Suprapubic skin (tissue), 4 donors: ENCODE measurements around the gene DNAJB5. TPM values are rescaled to one million over a fixed set of nuclear protein-coding genes. Genes with fewer than 3 reads are reported as not detected.
"Not testable (repeated sequence)": the region's sequence is repeated elsewhere in the genome, so short reads cannot be mapped to it uniquely, and the experiment has no call there.

Experiments used
- DNase-seq, 2 donors: peaks; one replicate each; pipeline ENCODE4 v3.0.0-alpha.2; 2019; ENCODE audit warnings: low spot score in 2 of 2
- H3K27ac ChIP-seq: fragments of 200-600 bp; sonication (generic); one replicate; pipeline ENCODE4 v1.5.1; 2019
- H3K27me3 ChIP-seq: fragments of 200-600 bp; sonication (generic); one replicate; pipeline ENCODE4 v1.5.1; 2019
- H3K36me3 ChIP-seq: fragments of 200-600 bp; sonication (generic); one replicate; pipeline ENCODE4 v1.5.1; 2019
- H3K4me1 ChIP-seq: fragments of 200-600 bp; sonication (generic); one replicate; pipeline ENCODE4 v1.5.1; 2019
- H3K4me3 ChIP-seq: fragments of 200-600 bp; sonication (generic); one replicate; pipeline ENCODE4 v1.5.1; 2019; ENCODE audit warnings: mild to moderate bottlenecking
- H3K9me3 ChIP-seq: fragments of 200-600 bp; sonication (generic); one replicate; pipeline ENCODE4 v1.5.1; 2019
- EP300 ChIP-seq: sonication (generic); formaldehyde crosslinking; IDR thresholded peaks from one replicate; pipeline ENCODE4 v1.6.1; 2017; ENCODE audit warnings: antibody characterized with exemption
- POLR2A ChIP-seq, 2 donors: fragments of 450-650 bp; IDR thresholded peaks; one replicate each; pipeline ENCODE4 v1.6.1; 2017; ENCODE audit warnings: antibody characterized with exemption in 2 of 2, mild to moderate bottlenecking in 2 of 2, moderate library complexity in 2 of 2
- POLR2AphosphoS5 ChIP-seq, 3 donors: sonication (generic); formaldehyde crosslinking; IDR thresholded peaks; one replicate each; pipeline ENCODE4 v1.6.1; 2017; ENCODE audit warnings: antibody characterized with exemption in 3 of 3
- WGBS: methylation state at CpG from one replicate; pipeline ENCODE4 v1.1.5; 2018; 5-methylcytosine and 5-hydroxymethylcytosine counted together
- total RNA-seq, 4 donors: library from RNA; depleted of rRNA; stranded (reverse); fragments of >200 nt; gene quantifications; one replicate each; pipeline ENCODE4 v1.1.0, GENCODE V29; 2016
- TF ChIP-seq, protein P1 (sequence below), 2 donors: fragments of 200-600 bp in 1 of 2; fragments of 450-650 bp in 1 of 2; sonication (generic) in 1 of 2; IDR thresholded peaks; one replicate each; pipeline ENCODE4 v1.5.1; 2016 to 2019; ENCODE audit warnings: antibody characterized with exemption in 2 of 2, mild to moderate bottlenecking in 1 of 2, moderate library complexity in 1 of 2

The DNAJB5 gene
- total RNA-seq, 4 donors from 2014 or later, result 0.98 to 4.7 (median 1.6) TPM

DNA sequence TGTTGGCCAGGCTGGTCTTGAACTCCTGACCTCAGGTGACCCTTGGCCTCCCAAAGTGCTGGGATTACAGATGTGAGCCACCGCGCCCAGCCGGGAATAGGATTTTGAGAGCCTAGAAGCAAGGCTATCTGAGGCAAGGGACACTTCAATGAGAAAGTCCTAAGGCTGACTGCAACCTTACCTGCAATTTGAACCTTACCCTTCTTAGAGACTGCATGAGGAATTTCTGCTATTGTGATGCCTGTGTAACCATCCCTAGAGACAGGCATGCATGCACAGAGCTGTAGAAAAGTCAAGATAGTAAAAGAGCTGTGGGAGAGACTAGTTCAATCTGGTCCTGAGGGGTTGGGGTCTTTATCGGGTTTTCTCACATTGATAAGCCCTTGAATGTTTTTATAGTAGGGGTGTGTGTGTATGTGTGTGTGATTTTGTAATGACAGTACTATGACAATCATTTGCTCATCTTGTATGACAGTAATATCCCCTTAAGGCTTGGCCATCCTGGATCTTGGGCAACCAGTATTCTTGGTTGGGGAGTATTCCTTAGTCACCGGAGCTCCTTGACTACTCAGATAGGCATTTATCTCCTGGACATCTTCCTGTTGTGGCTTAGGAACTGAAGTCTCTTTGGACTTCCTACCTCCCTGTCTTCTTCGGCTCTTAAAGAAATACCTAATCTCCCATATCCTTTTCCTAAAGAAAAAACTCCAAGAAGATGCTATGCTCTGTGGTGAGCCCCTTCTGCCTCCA, 11.2 kb downstream of the DNAJB5 start:
- no peak for DNase-seq
- TF ChIP-seq POLR2A (IDR thresholded peaks at IDR 0.05), result no peak
- TF ChIP-seq POLR2AphosphoS5 (IDR thresholded peaks at IDR 0.05), result no peak
- TF ChIP-seq, protein P1, sequence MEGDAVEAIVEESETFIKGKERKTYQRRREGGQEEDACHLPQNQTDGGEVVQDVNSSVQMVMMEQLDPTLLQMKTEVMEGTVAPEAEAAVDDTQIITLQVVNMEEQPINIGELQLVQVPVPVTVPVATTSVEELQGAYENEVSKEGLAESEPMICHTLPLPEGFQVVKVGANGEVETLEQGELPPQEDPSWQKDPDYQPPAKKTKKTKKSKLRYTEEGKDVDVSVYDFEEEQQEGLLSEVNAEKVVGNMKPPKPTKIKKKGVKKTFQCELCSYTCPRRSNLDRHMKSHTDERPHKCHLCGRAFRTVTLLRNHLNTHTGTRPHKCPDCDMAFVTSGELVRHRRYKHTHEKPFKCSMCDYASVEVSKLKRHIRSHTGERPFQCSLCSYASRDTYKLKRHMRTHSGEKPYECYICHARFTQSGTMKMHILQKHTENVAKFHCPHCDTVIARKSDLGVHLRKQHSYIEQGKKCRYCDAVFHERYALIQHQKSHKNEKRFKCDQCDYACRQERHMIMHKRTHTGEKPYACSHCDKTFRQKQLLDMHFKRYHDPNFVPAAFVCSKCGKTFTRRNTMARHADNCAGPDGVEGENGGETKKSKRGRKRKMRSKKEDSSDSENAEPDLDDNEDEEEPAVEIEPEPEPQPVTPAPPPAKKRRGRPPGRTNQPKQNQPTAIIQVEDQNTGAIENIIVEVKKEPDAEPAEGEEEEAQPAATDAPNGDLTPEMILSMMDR (IDR thresholded peaks at IDR 0.05), result no peak
- TF ChIP-seq EP300, result no peak
- Histone ChIP-seq H3K27ac (peak overlapping the region; percentile 21), H3K27me3 (no peaks in the 10 kb centered on the region), H3K36me3 (peaks cover 11% of the 10 kb centered on the region), H3K9me3 (no peaks in the 10 kb centered on the region), H3K4me3 (no peak overlapping the region), H3K4me1 (peaks cover 17% of the 10 kb centered on the region)
- 84% methylated on average over 6 of the region's 6 CpGs for WGBS

DNA sequence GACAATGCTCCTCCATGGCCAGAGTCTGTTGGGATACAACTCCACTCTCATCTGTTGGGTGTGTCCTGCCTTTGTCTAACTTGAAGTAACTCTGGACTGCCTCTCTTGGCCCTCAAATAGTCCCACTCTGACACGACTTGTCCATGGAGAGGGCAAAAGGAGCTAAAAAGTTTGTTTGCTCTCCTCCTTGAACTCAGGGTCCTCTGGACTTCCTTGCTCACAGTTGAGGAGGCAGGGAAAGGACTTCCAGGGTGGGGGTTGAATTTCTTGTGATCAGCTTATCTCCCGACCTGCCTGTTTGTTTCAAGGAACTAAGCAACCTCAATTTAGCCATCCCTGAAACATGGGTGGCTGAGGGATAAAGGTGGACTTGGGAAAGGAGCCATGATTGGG, 11.7 kb downstream of the DNAJB5 start:
- 85% methylated on average over 2 of the region's 2 CpGs for WGBS
- Histone ChIP-seq H3K9me3 (no peaks in the 10 kb centered on the region), H3K4me3 (no peak overlapping the region), H3K27me3 (no peaks in the 10 kb centered on the region), H3K36me3 (peaks cover 7% of the 10 kb centered on the region), H3K4me1 (peaks cover 11% of the 10 kb centered on the region), H3K27ac (peak overlapping the region; percentile 21)
- no peak for DNase-seq
- TF ChIP-seq POLR2AphosphoS5 (IDR thresholded peaks at IDR 0.05), result no peak
- TF ChIP-seq, protein P1 (IDR thresholded peaks at IDR 0.05), result no peak
- no peak for TF ChIP-seq EP300
- TF ChIP-seq POLR2A (IDR thresholded peaks at IDR 0.05), result no peak

DNA sequence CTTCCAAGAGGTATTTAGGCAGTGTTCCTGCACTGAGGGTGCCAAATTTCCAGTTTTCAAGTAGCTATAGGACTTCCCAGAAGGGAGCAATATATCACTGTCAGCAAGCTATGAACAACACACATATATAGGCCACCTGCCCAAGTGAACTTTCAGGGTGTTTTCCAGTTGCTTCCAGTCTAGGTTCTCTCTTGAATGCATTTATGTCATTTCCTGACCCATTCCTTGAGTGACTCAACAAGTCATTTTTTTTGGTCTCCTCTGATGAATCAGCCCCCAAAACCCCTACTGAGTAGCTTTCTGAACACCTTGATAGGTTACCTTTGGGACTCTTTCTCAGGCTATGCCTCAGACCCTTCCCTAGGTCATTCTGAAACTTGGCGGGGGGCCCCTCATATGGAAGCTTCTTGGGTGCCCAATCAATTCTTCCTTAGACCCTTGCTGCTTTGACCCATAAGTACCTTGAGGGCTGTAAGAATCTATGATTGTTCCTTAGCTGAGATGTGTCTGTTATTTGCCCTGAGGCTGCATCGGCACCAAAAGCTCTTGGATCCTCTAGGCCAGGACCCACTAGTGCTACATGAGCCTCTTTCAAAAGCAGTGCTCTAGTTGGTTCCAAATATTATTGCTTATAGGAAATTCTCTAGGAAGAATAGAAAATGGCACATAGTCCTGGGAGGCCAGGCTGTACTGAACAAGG, 12.4 kb downstream of the DNAJB5 start:
- no peak for DNase-seq
- peaks cover 11% of the 10 kb centered on the region for H3K4me1 ChIP-seq
- H3K4me3 ChIP-seq, result no peak overlapping the region
- H3K9me3 ChIP-seq, result no peaks in the 10 kb centered on the region
- H3K27me3 ChIP-seq, result no peaks in the 10 kb centered on the region
- H3K27ac ChIP-seq, result no peak overlapping the region
- H3K36me3 ChIP-seq, result peaks cover under 1% of the 10 kb centered on the region
- TF ChIP-seq POLR2A (IDR thresholded peaks at IDR 0.05) (no peak), POLR2AphosphoS5 (IDR thresholded peaks at IDR 0.05) (no peak), EP300 (no peak)
- TF ChIP-seq, protein P1 (IDR thresholded peaks at IDR 0.05), result no peak
- WGBS, result 89% methylated on average over 2 of the region's 2 CpGs

DNA sequence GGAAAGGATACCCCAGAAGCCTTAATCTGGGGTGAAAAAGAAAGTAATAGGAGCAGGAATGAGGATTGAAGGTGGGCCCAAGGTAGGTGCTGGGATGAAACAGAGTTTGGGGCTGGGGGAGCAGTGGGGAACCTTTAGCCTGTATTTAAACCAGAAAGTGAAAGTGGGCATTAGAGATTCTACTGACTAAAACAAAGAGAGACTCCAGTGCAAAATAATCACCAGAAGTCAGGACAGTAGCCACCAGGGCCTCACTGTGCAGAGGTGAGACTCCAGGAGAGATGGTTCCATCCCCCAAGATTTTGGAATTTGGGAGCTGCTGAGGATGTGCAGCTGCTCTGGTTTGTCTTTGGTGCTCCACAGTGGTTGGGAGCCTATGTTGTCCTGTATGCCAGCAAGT, 13.1 kb downstream of the DNAJB5 start:
- Histone ChIP-seq H3K4me1 (peaks cover 11% of the 10 kb centered on the region), H3K9me3 (no peaks in the 10 kb centered on the region), H3K27ac (no peak overlapping the region), H3K4me3 (no peak overlapping the region), H3K27me3 (no peaks in the 10 kb centered on the region), H3K36me3 (no peaks in the 10 kb centered on the region)
- DNase-seq, result no peak
- no peak for TF ChIP-seq POLR2A (IDR thresholded peaks at IDR 0.05)
- TF ChIP-seq POLR2AphosphoS5 (IDR thresholded peaks at IDR 0.05), result no peak
- no peak for TF ChIP-seq EP300
- TF ChIP-seq, protein P1 (IDR thresholded peaks at IDR 0.05), result no peak

DNA sequence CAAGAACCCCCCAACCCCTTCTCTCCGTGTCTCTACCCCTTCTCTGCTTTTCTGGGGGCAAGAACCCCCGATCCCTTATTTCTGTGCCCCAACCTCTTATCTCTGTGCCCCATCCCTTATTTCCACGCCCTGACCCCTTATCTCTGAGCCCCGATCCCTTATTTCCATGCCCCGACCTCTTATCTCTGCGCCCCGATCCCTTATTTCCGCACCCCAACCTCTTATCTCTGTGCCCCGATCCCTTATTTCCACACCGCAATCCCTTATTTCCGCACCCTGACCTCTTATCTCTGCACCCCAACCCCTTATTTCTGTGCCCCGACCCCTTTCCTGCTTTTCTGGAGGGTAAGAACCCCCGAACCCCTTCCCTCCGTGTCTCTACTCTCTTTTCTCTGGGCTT, 14.8 kb downstream of the DNAJB5 start:
- WGBS, result 89% methylated on average over 14 of the region's 14 CpGs
- not testable (repeated sequence) for H3K9me3 ChIP-seq, H3K4me3 ChIP-seq, H3K36me3 ChIP-seq, H3K27ac ChIP-seq, DNase-seq, H3K27me3 ChIP-seq
- H3K4me1 ChIP-seq, result peaks cover 11% of the 10 kb centered on the region
